Renal cortical epithelial cell (primary cell): ENCODE results near the gene OR4L1. TPM values are rescaled to one million over a fixed set of nuclear protein-coding genes. Genes with fewer than 3 reads are reported as not detected.
"Not testable (repeated sequence)": the region's sequence is repeated elsewhere in the genome, so short reads cannot be mapped to it uniquely, and the experiment has no call there.

ENCODE experiments used
- DNase-seq: peaks from one replicate; pipeline ENCODE4 v3.0.0-alpha.2; 2011; ENCODE audit warnings: low read depth
- total RNA-seq: library from RNA; depleted of rRNA; stranded (reverse); fragments of >200 nt; gene quantifications from 2 replicates; pipeline ENCODE4 v1.2.3, GENCODE V29; 2014

Gene OR4L1
- not detected in 2 replicates for total RNA-seq

GRCh38 chr14:20059745-20060144 is at the start of gene OR4L1:
Gene OR4L1, plus strand, starts transcription at chr14:20060045. Its CDS starts 0 bp downstream, at chr14:20060045.
- no peak for DNase-seq

GRCh38 chr14:20019257-20019865 is 40.5 kb upstream of the OR4L1 start, which contains the start of gene OR4K14:
Gene OR4K14, minus strand, starts transcription at chr14:20019307. Its CDS starts 4,114 bp downstream, at chr14:20015193.
- DNase-seq = no peak

GRCh38 chr14:20031058-20031457 is 28.8 kb upstream of the OR4L1 start:
- DNase-seq = no peak

GRCh38 chr14:20035449-20035848 is 24.4 kb upstream of the OR4L1 start:
- no peak for DNase-seq

GRCh38 chr14:20035938-20036337 is 23.9 kb upstream of the OR4L1 start, which contains the start of gene OR4K13:
Gene OR4K13, minus strand, starts transcription at chr14:20036038. Its CDS starts 1,280 bp downstream, at chr14:20034758.
- no peak for DNase-seq

GRCh38 chr14:20044243-20044642 is 15.6 kb upstream of the OR4L1 start:
- DNase-seq = no peak

GRCh38 chr14:20048202-20048601 is 11.6 kb upstream of the OR4L1 start:
- DNase-seq = no peak

GRCh38 chr14:20092050-20092449 is 32.2 kb downstream of the OR4L1 start:
- DNase-seq = no peak

GRCh38 chr14:20093442-20093841 is 33.6 kb downstream of the OR4L1 start:
- DNase-seq = no peak

- not testable (repeated sequence) for DNase-seq
These were observed 39.3 kb downstream of the OR4L1 start for GRCh38 chr14:20098926-20099770.

- DNase-seq = no peak
These were observed 50.6 kb downstream of the OR4L1 start, which contains the start of gene OR4K17 for GRCh38 chr14:20110438-20110837. Gene OR4K17, plus strand, starts transcription at chr14:20110739. Its CDS starts 6,761 bp downstream, at chr14:20117500.

Other genes starting within 250 kb of the OR4L1 start
- not detected in 2 replicates for gene OR4K2, start 184.9 kb upstream of the OR4L1 start, total RNA-seq
- gene OR4K5, start 139.4 kb upstream of the OR4L1 start, total RNA-seq = not detected in 2 replicates
- gene OR4K1, start 129.1 kb upstream of the OR4L1 start, total RNA-seq = not detected in 2 replicates
- gene OR4K15, start 84.5 kb upstream of the OR4L1 start, total RNA-seq = not detected in 2 replicates
- not detected in 2 replicates for gene OR4Q2, start 57.9 kb upstream of the OR4L1 start, total RNA-seq
- not detected in 2 replicates for gene OR4K14, start 40.7 kb upstream of the OR4L1 start, total RNA-seq
- not detected in 2 replicates for gene OR4K13, start 24.0 kb upstream of the OR4L1 start, total RNA-seq
- gene OR4K17, start 50.7 kb downstream of the OR4L1 start, total RNA-seq = not detected in 2 replicates
- not detected in 2 replicates for gene OR4N5, start 78.8 kb downstream of the OR4L1 start, total RNA-seq
- not detected in 2 replicates for gene OR11G2, start 130.9 kb downstream of the OR4L1 start, total RNA-seq
- gene OR11H6, start 163.7 kb downstream of the OR4L1 start, total RNA-seq = not detected in 2 replicates
- not detected in 2 replicates for gene OR11H7, start 168.9 kb downstream of the OR4L1 start, total RNA-seq
- not detected in 2 replicates for gene OR11H4, start 179.2 kb downstream of the OR4L1 start, total RNA-seq
- 13.2 and 26.4 TPM in 2 replicates for gene TTC5, start 245.9 kb downstream of the OR4L1 start, total RNA-seq